HL-60 (cell line): ENCODE data around the gene CHI3L1.

Source experiments
- DNase-seq, 2 experiments: peaks; one replicate each; pipeline ENCODE4 v3.0.0-alpha.2; 2010 to 2020; ENCODE audit warnings: low read depth in 1 of 2, low spot score in 1 of 2
- H3K27ac ChIP-seq: fragments of 250-450 bp; sonication (Bioruptor Pico); replicated peaks from 2 replicates; pipeline ENCODE4 v1.5.1; 2020; ENCODE audit warnings: mild to moderate bottlenecking, moderate library complexity
- H3K27me3 ChIP-seq: fragments of 250-450 bp; sonication (Bioruptor Pico); 2 replicates; pipeline ENCODE4 v1.5.1; 2021; ENCODE audit warnings: mild to moderate bottlenecking, moderate library complexity; ENCODE audit not compliant: insufficient read depth, poor library complexity, severe bottlenecking
- H3K4me3 ChIP-seq: replicated peaks from 2 replicates; pipeline ENCODE4 v1.5.1; 2011; ENCODE audit warnings: mild to moderate bottlenecking, control low read depth, low read length; ENCODE audit not compliant: insufficient read depth
- GABPA ChIP-seq: IDR thresholded peaks from 2 replicates; pipeline ENCODE4 v1.6.1; 2012; ENCODE audit warnings: low read depth
- POLR2AphosphoS5 ChIP-seq: IDR thresholded peaks from 2 replicates; pipeline ENCODE4 v1.6.1; 2012; ENCODE audit warnings: low read depth
- SPI1 ChIP-seq: IDR thresholded peaks from 2 replicates; pipeline ENCODE4 v1.6.1; 2012; ENCODE audit warnings: low read depth, mild to moderate bottlenecking, borderline replicate concordance
- TF ChIP-seq, protein P1 (sequence below): IDR thresholded peaks from one replicate; pipeline ENCODE4 v1.5.1; 2011; ENCODE audit warnings: low read length, control low read depth, inconsistent platforms; ENCODE audit not compliant: insufficient read depth
- TF ChIP-seq, protein P2 (sequence below): IDR thresholded peaks from 2 replicates; pipeline ENCODE4 v1.6.1; 2012; ENCODE audit warnings: low read depth; ENCODE audit not compliant: insufficient replicate concordance

The CHI3L1 gene

DNA sequence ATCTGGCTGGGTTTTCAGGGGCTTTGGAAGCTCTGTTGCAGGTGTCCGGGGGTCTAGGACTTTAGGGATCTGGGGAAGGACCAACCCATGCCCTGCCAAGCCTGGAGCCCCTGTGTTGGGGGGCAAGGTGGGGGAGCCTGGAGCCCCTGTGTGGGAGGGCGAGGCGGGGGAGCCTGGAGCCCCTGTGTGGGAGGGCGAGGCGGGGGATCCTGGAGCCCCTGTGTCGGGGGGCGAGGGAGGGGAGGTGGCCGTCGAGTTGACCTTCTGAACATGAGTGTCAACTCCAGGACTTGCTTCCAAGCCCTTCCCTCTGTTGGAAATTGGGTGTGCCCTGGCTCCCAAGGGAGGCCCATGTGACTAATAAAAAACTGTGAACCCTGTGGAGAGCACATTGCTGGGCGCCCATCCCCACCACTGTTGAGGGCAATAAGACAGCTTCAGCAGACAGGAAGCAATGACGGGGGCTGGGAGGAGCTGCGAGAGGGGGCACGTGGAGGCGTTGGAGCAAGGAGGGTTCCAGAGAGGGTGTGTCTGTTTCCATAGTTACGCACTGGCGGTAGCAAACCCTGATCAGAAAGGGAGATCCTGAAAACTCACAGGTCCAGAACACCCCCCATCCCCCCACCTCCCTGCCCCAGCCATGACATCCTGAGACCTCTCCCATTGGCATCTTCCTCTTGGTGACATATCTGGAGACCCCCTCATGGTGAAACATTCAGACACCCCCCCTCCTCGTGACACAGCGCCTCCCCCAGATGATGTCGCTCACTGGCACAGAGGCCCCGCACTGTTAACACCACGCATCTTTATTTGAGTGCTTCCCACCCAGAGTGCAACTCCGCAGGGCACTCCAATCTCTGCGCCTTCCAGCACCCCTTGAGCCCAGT lies 19.2 kb downstream of the CHI3L1 start:
- TF ChIP-seq GABPA (no peak), POLR2AphosphoS5 (no peak), SPI1 (no peak)
- TF ChIP-seq, protein P1, sequence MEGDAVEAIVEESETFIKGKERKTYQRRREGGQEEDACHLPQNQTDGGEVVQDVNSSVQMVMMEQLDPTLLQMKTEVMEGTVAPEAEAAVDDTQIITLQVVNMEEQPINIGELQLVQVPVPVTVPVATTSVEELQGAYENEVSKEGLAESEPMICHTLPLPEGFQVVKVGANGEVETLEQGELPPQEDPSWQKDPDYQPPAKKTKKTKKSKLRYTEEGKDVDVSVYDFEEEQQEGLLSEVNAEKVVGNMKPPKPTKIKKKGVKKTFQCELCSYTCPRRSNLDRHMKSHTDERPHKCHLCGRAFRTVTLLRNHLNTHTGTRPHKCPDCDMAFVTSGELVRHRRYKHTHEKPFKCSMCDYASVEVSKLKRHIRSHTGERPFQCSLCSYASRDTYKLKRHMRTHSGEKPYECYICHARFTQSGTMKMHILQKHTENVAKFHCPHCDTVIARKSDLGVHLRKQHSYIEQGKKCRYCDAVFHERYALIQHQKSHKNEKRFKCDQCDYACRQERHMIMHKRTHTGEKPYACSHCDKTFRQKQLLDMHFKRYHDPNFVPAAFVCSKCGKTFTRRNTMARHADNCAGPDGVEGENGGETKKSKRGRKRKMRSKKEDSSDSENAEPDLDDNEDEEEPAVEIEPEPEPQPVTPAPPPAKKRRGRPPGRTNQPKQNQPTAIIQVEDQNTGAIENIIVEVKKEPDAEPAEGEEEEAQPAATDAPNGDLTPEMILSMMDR, result no peak
- TF ChIP-seq, protein P2, sequence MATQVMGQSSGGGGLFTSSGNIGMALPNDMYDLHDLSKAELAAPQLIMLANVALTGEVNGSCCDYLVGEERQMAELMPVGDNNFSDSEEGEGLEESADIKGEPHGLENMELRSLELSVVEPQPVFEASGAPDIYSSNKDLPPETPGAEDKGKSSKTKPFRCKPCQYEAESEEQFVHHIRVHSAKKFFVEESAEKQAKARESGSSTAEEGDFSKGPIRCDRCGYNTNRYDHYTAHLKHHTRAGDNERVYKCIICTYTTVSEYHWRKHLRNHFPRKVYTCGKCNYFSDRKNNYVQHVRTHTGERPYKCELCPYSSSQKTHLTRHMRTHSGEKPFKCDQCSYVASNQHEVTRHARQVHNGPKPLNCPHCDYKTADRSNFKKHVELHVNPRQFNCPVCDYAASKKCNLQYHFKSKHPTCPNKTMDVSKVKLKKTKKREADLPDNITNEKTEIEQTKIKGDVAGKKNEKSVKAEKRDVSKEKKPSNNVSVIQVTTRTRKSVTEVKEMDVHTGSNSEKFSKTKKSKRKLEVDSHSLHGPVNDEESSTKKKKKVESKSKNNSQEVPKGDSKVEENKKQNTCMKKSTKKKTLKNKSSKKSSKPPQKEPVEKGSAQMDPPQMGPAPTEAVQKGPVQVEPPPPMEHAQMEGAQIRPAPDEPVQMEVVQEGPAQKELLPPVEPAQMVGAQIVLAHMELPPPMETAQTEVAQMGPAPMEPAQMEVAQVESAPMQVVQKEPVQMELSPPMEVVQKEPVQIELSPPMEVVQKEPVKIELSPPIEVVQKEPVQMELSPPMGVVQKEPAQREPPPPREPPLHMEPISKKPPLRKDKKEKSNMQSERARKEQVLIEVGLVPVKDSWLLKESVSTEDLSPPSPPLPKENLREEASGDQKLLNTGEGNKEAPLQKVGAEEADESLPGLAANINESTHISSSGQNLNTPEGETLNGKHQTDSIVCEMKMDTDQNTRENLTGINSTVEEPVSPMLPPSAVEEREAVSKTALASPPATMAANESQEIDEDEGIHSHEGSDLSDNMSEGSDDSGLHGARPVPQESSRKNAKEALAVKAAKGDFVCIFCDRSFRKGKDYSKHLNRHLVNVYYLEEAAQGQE, result no peak
- Histone ChIP-seq H3K27ac (no peak overlapping the region), H3K4me3 (no peak overlapping the region), H3K27me3 (no peaks in the 10 kb centered on the region)
- no peak for DNase-seq

DNA sequence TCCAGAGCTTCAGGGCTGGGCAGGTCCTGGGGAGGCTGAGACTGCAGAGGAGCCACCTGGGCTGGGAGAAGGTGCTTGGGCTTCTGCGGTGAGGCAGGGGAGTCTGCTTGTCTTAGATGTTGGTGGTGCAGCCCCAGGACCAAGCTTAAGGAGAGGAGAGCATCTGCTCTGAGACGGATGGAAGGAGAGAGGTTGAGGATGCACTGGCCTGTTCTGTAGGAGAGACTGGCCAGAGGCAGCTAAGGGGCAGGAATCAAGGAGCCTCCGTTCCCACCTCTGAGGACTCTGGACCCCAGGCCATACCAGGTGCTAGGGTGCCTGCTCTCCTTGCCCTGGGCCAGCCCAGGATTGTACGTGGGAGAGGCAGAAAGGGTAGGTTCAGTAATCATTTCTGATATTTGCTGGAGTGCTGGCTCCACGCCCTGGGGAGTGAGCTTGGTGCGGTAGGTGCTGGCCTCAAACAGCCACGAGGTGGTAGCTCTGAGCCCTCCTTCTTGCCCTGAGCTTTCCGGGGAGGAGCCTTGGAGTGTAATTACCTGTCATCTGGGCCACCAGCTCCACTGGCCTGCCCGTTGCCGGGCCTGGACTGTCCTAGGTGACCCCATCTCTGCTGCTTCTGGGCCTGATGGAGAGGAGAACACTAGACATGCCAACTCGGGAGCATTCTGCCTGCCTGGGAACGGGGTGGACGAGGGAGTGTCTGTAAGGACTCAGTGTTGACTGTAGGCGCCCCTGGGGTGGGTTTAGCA lies 20.1 kb downstream of the CHI3L1 start:
- Histone ChIP-seq H3K27ac (no peak overlapping the region), H3K4me3 (no peak overlapping the region), H3K27me3 (no peaks in the 10 kb centered on the region)
- no peak for TF ChIP-seq SPI1
- TF ChIP-seq, protein P1, result peak; percentile 12
- peak in 1 of 2 experiments; percentile 56 for DNase-seq

DNA sequence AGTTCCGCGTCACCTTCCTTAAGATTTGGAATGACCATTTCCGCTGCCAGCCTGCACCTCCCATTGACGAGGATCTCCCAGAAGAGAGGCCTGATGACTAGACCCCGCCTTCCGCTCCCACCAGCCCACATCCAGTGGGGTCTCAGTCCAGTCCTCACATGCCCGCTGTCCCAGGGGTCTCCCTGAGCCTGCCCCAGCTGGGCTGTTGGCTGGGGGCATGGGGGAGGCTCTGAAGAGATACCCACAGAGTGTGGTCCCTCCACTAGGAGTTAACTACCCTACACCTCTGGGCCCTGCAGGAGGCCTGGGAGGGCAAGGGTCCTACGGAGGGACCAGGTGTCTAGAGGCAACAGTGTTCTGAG lies 20.7 kb downstream of the CHI3L1 start:
- no peak for DNase-seq
- Histone ChIP-seq H3K27ac (no peak overlapping the region), H3K4me3 (no peak overlapping the region), H3K27me3 (no peaks in the 10 kb centered on the region)
- no peak for TF ChIP-seq SPI1
- TF ChIP-seq POLR2AphosphoS5, result no peak
- TF ChIP-seq, protein P2, result no peak
- no peak for TF ChIP-seq GABPA

DNA sequence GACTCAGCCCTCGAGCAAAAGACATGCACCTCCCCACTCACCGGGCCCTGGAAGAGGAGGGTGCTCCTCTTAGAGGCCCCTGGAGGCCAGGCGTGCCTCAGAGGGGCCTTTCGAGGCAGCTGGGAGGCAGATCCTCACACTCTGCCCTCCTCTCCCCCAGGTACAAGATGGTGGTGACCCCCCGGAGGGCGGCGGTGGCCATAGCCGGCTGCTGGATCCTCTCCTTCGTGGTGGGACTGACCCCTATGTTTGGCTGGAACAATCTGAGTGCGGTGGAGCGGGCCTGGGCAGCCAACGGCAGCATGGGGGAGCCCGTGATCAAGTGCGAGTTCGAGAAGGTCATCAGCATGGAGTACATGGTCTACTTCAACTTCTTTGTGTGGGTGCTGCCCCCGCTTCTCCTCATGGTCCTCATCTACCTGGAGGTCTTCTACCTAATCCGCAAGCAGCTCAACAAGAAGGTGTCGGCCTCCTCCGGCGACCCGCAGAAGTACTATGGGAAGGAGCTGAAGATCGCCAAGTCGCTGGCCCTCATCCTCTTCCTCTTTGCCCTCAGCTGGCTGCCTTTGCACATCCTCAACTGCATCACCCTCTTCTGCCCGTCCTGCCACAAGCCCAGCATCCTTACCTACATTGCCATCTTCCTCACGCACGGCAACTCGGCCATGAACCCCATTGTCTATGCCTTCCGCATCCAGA lies 21.3 kb downstream of the CHI3L1 start:
- DNase-seq, result no peak
- no peak for TF ChIP-seq SPI1
- TF ChIP-seq, protein P1, result no peak
- TF ChIP-seq GABPA, result no peak
- TF ChIP-seq, protein P2, result no peak
- no peak for TF ChIP-seq POLR2AphosphoS5
- Histone ChIP-seq H3K4me3 (no peak overlapping the region), H3K27ac (no peak overlapping the region), H3K27me3 (no peaks in the 10 kb centered on the region)
